HG02759 (cell line): ENCODE results near the gene PCBD2.
"Not testable (repeated sequence)": the region's sequence is repeated elsewhere in the genome, so short reads cannot be mapped to it uniquely, and the experiment has no call there.

Experiments used
- ATAC-seq: cut with Tn5 transposase; IDR thresholded peaks from one replicate; pipeline ENCODE4 v1.9.1; 2021; ENCODE audit warnings: mild to moderate bottlenecking, moderate library complexity; ENCODE audit not compliant: unreplicated experiment

Gene PCBD2

DNA sequence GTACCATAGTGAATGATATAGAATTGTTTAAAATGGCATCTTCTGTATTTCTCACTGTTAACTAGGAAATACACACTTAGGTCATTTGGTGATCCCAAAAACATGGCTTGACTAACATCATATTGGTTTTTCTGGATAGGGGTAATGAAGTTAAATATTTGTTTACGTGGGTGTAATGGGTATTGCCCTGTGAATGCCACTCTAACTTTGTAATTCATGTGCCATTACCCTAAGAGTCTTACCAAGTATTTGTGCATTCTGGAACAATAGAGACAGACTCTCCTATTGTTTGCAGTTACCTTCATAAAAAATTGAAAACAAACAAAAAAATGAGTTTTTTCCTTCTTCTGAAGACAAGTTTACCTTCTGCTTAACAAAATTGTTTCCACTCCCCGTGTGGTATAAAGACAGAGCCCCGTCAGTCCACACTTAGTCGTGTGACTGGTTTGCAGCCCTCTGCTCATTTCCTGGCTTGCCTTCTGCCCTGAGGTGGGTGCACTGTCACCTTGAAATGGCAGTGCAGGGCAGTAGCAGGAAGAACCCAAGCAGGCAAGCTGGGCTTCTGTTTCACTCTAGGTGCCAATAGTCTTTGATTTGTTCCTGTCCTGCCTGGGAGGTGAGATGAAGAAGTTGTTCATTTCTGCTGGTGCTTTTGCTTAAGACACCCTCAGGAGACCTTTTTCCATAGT is 53.1 kb downstream of the PCBD2 start:
- no peak for ATAC-seq

DNA sequence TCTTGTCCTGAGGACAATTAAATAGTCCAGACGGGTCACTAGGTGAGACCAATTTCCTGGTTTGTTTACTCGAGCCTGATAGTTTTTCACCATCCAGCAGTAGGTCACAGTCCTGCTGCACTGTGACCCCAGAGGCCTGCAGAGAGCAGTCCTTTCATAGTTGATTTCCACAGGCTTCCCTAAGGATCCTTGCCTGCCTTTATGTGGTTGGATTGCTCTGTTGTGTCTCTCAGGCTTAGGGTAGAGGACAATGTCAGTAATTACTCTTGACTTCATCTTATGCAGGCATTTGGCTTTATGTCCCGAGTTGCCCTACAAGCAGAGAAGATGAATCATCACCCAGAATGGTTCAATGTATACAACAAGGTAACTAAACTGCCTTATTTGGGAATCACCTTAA is 53.8 kb downstream of the PCBD2 start:
- no peak for ATAC-seq

DNA sequence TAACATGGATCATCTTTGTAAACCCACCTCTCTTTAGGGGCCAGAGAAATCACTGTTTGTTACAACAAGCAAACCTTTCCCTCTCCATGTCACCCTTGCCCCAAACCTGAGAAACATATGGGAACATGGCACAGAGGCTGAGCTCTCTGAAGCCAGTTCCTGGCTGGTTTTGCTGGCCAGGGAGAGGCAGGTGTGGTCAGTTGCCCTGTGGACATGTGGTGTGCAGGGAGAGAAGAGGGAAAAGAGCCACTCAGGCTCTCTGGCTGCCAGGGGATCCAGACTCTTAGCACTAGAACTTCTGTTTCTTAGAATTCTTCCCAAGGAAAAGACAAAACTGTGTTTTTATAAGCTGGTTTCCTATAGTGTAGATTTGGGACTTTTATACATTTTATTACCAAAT is 58.2 kb downstream of the PCBD2 start:
- ATAC-seq = no peak

- no peak for ATAC-seq
Measured at GRCh38 chr5:134964359-134965270, 59.7 kb downstream of the PCBD2 start.

DNA sequence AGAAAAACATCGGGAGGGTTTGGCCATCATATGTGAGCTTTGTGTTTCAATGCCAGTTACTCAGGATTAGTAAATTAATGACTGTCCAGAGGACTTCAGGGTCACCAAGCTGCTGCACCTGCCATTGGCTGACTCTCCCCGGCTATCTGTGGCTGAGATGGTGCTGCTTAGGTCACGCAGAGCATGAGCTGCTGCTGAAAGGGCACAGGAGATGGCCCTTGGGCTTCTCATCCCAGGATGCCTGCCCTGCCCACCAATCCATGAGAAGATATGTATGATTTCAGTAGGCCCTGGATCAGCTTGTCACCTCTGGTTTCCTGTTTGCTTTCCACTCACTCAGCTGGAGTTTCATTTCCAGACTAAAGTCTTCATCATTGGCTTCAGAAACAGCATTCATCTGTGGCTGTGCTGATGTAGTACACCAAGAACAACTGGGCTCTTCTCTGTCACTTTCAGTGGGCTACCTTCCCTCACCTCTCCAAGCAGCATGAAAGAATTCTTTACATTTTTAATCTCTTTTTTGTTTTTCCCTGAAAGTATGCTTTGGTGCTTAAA is 60.4 kb downstream of the PCBD2 start:
- ATAC-seq = no peak

GRCh38 chr5:134967607-134968006 is 62.7 kb downstream of the PCBD2 start, which contains the start of gene CATSPER3:
TSS of gene CATSPER3 (plus strand) at chr5:134967907. CDS start at chr5:134967992, 85 bp downstream.
- no peak for ATAC-seq

GRCh38 chr5:134968055-134968454 is 63.1 kb downstream of the PCBD2 start:
- no peak for ATAC-seq

GRCh38 chr5:134969166-134969565 is 64.2 kb downstream of the PCBD2 start:
- no peak for ATAC-seq

- ATAC-seq = no peak
Measured at GRCh38 chr5:134975078-134975715, 70.3 kb downstream of the PCBD2 start.

GRCh38 chr5:134975843-134976242 is 70.9 kb downstream of the PCBD2 start:
- no peak for ATAC-seq

- no peak for ATAC-seq
Measured at GRCh38 chr5:134976841-134977240, 71.9 kb downstream of the PCBD2 start.

DNA sequence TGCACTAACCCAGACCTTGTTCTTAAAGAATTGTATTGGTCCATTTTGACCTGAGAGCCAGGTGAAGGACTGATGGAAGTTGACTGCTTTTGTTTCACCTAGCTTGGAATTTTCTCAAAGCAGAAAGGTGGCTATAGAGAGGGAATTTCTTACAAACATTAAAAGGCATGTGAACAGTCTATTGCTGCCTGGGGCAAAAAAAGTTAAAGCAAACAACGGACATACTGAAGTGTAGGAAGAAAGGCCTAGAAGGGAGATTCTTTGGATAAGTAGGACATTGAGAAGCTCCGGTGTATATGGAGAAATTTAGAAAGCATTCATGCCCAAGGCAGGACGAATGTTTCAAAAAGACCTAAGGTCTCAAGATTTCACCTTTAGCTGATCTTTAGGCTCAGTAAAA is 74.5 kb downstream of the PCBD2 start:
- ATAC-seq = no peak

- ATAC-seq = no peak
Measured at GRCh38 chr5:134982230-134982629, 77.3 kb downstream of the PCBD2 start.

DNA sequence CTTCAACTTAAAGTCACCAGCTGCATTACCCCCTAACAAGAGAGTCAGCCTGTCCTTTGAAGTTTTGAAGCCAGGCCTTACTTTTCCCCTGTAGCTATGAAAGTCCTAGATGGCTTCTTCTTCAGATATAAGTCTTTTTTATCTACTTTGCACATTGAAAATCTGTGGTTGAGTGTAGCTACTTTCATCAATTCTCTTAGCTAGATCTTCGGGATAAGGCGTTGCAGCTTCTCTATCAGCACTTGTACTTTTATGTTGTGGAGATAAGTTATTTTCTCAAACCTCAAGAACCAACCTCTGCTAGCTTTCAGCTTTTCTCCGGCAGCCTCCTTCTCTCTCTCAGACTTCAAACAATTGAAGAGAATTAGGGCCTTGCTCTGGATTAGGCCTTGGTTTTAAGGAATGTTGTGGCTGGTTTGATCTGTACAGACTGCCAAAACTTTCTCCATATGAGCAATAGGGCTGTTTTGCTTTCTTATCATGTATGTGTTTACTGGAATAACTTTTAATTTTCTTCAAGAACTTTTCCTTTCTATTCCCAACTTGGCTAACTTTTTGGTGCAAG is 84.4 kb downstream of the PCBD2 start:
- ATAC-seq = no peak

DNA sequence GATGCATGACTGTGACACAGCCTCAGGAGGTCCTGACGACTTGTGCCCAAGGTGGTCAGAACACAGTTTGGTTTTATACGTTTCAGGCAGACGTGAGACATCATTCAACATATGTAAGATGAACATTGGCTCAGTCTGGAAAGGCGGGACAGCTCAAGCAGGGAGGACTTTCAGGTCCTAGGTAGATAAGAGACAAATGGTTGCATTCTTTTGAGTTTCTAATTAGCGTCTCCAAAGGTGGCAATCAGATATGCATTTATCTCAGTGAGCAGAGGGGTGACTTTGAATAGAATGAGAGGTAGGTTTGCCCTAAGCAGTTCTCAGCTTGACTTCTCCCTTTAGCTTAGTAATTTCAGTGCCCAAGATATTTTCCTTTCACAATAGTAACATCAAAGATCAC is 85.3 kb downstream of the PCBD2 start:
- ATAC-seq = not testable (repeated sequence)

- ATAC-seq = no peak
Measured at GRCh38 chr5:134992148-134992547, 87.2 kb downstream of the PCBD2 start.

GRCh38 chr5:134993161-134993560 is 88.2 kb downstream of the PCBD2 start:
- no peak for ATAC-seq

GRCh38 chr5:134994560-134995156 is 89.7 kb downstream of the PCBD2 start:
- ATAC-seq = no peak

- ATAC-seq = no peak
Measured at GRCh38 chr5:134995850-134996402, 91.0 kb downstream of the PCBD2 start.

DNA sequence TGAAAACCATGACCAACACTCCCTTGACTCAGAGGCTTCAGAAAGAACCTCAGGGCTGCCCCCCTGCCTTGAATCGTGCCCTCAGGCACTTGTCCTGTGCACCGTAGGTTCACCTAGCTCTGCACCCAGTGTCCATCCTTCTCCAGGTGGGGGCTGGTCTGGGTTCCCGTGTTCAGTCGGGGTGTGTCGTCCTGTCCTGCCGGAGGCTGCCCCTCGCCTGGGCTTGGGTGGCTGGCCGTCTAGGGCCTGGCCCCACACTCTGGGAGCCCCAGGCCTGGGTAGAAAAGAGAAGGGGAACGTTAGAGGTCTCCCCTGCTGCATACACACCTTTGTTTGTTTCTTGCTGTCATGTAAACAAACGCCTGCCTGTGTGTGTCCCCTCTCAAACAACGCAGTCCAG is 92.1 kb downstream of the PCBD2 start:
- no peak for ATAC-seq
